Measurements from ENCODE around the gene LRIF1.

LRIF1 gene

DNA sequence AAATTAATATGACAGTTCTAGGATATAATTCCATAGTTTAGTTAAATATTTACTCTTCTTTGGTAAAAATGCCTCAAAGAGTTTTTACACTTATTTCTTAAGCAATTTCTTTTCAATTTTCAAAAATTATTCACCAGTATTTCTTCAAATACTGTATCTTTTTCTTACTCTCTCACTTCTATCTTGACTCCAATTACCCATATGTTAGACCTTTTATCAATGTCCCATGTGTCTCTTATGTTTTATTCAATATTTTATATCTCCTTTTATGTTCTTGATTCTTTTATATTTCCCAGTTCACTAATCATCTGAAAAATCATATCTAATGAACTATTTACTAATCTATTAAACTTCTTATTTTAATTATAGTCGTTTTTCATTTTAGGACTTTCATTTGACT is 11.5 kb upstream of the LRIF1 start:
- no peaks in the 10 kb centered on the region for H3F3A ChIP-seq (ENCODE audit: insufficient read depth)
- no peaks in the 10 kb centered on the region for H3K79me2 ChIP-seq (ENCODE audit: insufficient read depth, low read length)
- TF ChIP-seq EZH2phosphoT487 (conservative IDR thresholded peaks at IDR 0.05; ENCODE audit: low read length) = no peak
- TF ChIP-seq, protein P1, sequence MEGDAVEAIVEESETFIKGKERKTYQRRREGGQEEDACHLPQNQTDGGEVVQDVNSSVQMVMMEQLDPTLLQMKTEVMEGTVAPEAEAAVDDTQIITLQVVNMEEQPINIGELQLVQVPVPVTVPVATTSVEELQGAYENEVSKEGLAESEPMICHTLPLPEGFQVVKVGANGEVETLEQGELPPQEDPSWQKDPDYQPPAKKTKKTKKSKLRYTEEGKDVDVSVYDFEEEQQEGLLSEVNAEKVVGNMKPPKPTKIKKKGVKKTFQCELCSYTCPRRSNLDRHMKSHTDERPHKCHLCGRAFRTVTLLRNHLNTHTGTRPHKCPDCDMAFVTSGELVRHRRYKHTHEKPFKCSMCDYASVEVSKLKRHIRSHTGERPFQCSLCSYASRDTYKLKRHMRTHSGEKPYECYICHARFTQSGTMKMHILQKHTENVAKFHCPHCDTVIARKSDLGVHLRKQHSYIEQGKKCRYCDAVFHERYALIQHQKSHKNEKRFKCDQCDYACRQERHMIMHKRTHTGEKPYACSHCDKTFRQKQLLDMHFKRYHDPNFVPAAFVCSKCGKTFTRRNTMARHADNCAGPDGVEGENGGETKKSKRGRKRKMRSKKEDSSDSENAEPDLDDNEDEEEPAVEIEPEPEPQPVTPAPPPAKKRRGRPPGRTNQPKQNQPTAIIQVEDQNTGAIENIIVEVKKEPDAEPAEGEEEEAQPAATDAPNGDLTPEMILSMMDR (IDR thresholded peaks at IDR 0.05; ENCODE audit: insufficient read depth, low read length, poor library complexity, severe bottlenecking) = no peak
- H3K27me3 ChIP-seq (ENCODE audit: low read length) = no peaks in the 10 kb centered on the region
- no peaks in the 10 kb centered on the region for H3K9me2 ChIP-seq (replicated peaks; ENCODE audit: insufficient read depth, low read length)
- no peaks in the 10 kb centered on the region for H3K36me3 ChIP-seq (ENCODE audit: low read length)
- H2AFZ ChIP-seq (ENCODE audit: low read depth, low read length, severe bottlenecking) = no peak overlapping the region
- H4K20me1 ChIP-seq (ENCODE audit: low read depth, low read length) = no peaks in the 10 kb centered on the region
- no peak overlapping the region for H3K4me3 ChIP-seq (ENCODE audit: insufficient read depth, low read length, poor library complexity, severe bottlenecking)
- 0 out of 2 replicates have a peak, but pooled peaks cover 3% of the 10 kb centered on the region for H3K9me3 ChIP-seq (ENCODE audit: insufficient read depth, low read length)
- H3K9ac ChIP-seq (ENCODE audit: low read length) = no peak overlapping the region
- H3K4me2 ChIP-seq (ENCODE audit: low read depth, low read length, poor library complexity, severe bottlenecking) = no peak overlapping the region
- H3K27ac ChIP-seq (ENCODE audit: low read depth, low read length) = no peak overlapping the region

DNA sequence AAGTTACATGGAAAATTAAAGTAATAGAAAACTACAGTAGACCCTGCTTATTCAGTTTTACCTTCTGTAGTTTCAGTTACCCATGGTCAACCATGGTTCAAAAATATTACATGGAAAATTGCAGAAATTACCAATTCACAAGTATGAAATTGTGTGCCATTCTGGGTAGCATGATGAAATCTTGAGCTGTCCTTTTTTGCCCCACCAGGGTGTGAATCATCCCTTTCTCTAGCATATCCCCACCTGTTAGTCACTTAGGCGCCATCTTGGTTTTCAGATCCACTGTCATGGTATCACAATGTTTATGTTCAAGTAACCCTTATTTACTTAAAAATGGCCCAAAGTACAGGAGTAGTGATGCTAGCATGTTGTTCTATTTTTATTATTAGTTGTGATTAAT is 3.5 kb upstream of the LRIF1 start:
- Histone ChIP-seq H3K27me3 (ENCODE audit: low read length) (no peaks in the 10 kb centered on the region), H3K27ac (ENCODE audit: low read depth, low read length) (no peak overlapping the region), H3K4me3 (ENCODE audit: insufficient read depth, low read length, poor library complexity, severe bottlenecking) (no peak overlapping the region), H3K9me3 (ENCODE audit: insufficient read depth, low read length) (peaks cover 11% of the 10 kb centered on the region; the same call in 1 of the 2 replicates), H2AFZ (ENCODE audit: low read depth, low read length, severe bottlenecking) (no peak overlapping the region), H3K36me3 (ENCODE audit: low read length) (peaks cover 8% of the 10 kb centered on the region; the same call in 1 of the 2 replicates), H3K9ac (ENCODE audit: low read length) (no peak overlapping the region), H3K4me2 (ENCODE audit: low read depth, low read length, poor library complexity, severe bottlenecking) (no peak overlapping the region), H4K20me1 (ENCODE audit: low read depth, low read length) (no peaks in the 10 kb centered on the region), H3F3A (ENCODE audit: insufficient read depth) (peaks cover 9% of the 10 kb centered on the region), H3K9me2 (replicated peaks; ENCODE audit: insufficient read depth, low read length) (no peaks in the 10 kb centered on the region), H3K79me2 (ENCODE audit: insufficient read depth, low read length) (peaks cover 7% of the 10 kb centered on the region)
- TF ChIP-seq, protein P1 (IDR thresholded peaks at IDR 0.05; ENCODE audit: insufficient read depth, low read length, poor library complexity, severe bottlenecking) = no peak
- TF ChIP-seq EZH2phosphoT487 (conservative IDR thresholded peaks at IDR 0.05; ENCODE audit: low read length) = no peak

DNA sequence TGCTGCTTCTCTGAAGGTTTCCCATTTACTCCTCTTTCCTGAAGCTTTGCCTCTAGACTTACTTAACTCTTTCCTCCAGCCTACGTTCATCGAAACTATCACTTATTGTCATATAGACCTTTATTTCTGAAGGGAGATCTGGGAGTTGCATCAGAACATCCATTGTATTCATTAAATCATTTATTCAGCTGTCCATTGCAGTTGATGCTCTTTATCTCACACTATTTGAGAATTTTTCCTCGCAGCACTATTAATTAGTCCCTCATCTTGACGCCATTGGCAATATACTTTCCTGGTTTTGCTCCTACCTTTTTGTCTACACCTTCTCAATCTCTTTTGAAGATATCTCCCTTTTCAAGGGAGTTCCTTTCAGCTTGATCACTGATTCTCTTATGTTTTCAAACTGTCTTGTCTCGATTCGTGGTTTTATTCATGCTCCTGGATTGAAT is 757 bp upstream of the LRIF1 start:
- Histone ChIP-seq H3K4me3 (ENCODE audit: insufficient read depth, low read length, poor library complexity, severe bottlenecking) (peak overlapping the region; percentile 63), H2AFZ (ENCODE audit: low read depth, low read length, severe bottlenecking) (peak overlapping the region; percentile 82), H4K20me1 (ENCODE audit: low read depth, low read length) (no peaks in the 10 kb centered on the region), H3F3A (ENCODE audit: insufficient read depth) (peaks cover 9% of the 10 kb centered on the region), H3K9ac (ENCODE audit: low read length) (no peak overlapping the region), H3K27ac (ENCODE audit: low read depth, low read length) (peak overlapping the region; percentile 50), H3K9me2 (replicated peaks; ENCODE audit: insufficient read depth, low read length) (no peaks in the 10 kb centered on the region), H3K9me3 (ENCODE audit: insufficient read depth, low read length) (peaks cover 11% of the 10 kb centered on the region; the same call in 1 of the 2 replicates), H3K4me2 (ENCODE audit: low read depth, low read length, poor library complexity, severe bottlenecking) (peak overlapping the region; percentile 73), H3K27me3 (ENCODE audit: low read length) (no peaks in the 10 kb centered on the region), H3K79me2 (ENCODE audit: insufficient read depth, low read length) (peaks cover 32% of the 10 kb centered on the region), H3K36me3 (ENCODE audit: low read length) (peaks cover 20% of the 10 kb centered on the region; the same call in 1 of the 2 replicates)
- TF ChIP-seq EZH2phosphoT487 (conservative IDR thresholded peaks at IDR 0.05; ENCODE audit: low read length) = no peak
- TF ChIP-seq, protein P1 (IDR thresholded peaks at IDR 0.05; ENCODE audit: insufficient read depth, low read length, poor library complexity, severe bottlenecking) = no peak
